ENCODE data around the gene HS6ST1. TPM values are rescaled to one million over a fixed set of nuclear protein-coding genes. Genes with fewer than 3 reads are reported as not detected.

Gene HS6ST1
- total and polyA plus RNA-seq, 3 donors from 2014 or later = 58.7 to 203 (median 143) TPM

DNA sequence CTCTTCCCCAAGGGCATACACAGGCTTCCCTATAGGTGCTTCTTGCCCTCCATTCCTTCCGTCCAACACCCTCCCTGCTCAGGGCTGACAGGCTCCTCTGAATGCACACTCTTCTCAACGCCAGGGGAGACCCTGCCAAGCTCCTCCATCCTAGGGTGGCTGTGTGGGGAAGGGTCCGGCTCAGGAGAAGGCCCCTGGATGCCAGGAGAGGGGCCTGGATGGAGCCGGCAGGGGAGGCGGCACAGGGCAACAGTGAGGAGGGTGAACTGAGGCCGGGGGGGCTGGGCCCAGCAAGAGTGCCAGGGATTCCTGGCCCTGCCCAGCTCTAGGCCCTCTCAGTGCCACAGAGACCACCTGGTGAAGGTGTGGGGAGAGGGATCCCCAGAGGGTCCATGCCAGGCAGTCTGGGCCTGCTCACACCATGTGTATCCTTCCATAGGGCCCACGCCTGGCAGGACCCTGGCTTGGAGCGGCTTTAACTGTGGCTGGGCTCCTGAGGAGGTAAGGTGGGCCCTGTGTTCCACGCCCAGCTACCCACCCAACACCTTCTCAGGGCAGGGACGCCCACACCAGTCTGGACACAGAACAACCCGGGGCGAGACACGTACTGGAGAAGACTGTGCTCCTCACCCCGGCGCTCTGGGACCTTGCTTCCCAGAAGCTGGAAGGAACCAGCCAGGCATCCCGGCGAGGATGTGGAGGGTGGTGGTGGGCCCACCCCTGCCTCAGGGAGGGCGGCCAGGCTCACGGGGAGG, 26.6 kb downstream of the HS6ST1 start:
- 68 to 84% methylated on average over 7 to 19 of the region's 19 CpGs for WGBS, 2 donors
- no peak for DNase-seq
- TF ChIP-seq, protein P1, sequence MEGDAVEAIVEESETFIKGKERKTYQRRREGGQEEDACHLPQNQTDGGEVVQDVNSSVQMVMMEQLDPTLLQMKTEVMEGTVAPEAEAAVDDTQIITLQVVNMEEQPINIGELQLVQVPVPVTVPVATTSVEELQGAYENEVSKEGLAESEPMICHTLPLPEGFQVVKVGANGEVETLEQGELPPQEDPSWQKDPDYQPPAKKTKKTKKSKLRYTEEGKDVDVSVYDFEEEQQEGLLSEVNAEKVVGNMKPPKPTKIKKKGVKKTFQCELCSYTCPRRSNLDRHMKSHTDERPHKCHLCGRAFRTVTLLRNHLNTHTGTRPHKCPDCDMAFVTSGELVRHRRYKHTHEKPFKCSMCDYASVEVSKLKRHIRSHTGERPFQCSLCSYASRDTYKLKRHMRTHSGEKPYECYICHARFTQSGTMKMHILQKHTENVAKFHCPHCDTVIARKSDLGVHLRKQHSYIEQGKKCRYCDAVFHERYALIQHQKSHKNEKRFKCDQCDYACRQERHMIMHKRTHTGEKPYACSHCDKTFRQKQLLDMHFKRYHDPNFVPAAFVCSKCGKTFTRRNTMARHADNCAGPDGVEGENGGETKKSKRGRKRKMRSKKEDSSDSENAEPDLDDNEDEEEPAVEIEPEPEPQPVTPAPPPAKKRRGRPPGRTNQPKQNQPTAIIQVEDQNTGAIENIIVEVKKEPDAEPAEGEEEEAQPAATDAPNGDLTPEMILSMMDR (IDR thresholded peaks at IDR 0.05) = no peak
- no peak for TF ChIP-seq POLR2A (IDR thresholded peaks at IDR 0.05)
- no peak overlapping the region for H3K4me3 ChIP-seq
- intact Hi-C loops (cut with DNase I; ENCODE audit: low total_unique reads) = no loop called here
- no peaks in the 10 kb centered on the region for H3K9me3 ChIP-seq
- H3K27ac ChIP-seq = no peak overlapping the region
- H3K36me3 ChIP-seq (ENCODE audit: low read depth, missing control alignments) = no peaks in the 10 kb centered on the region
- no peaks in the 10 kb centered on the region for H3K27me3 ChIP-seq
- H3K4me1 ChIP-seq = peaks cover 29% of the 10 kb centered on the region

DNA sequence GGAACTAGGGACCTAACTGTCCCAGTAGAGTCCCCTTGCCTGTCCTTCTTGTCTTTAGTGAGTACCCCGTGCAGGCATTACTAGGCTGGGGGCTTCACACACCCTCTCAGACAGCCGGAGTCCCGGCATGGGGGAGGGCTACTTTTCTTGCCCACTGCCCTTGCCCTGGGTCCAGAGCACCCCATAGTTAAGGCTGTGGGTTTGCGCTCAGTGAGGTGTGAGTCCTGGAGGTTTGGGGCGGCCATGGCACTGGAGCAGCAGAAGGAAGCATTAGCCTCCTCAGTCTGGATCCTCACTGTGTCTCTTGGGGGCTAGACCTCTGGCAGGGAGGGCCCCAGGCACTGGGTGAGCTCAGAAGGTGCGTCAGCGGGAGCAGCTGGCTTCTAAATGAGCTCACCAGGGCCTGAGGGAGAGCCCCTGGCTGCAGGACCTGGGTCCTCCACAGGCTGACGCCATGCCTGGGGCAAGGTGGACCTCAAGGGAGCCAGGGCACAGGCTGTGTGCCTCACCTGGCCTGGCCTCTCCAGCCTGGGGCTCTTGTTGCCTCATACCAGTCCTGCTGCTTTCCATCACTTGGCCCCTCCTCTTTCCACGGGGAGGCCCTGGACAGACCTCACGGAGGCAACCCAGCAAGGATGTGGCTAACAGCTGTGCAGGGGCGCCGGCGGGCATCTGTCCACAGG, 27.4 kb downstream of the HS6ST1 start:
- H3K4me1 ChIP-seq = peaks cover 36% of the 10 kb centered on the region
- no peak overlapping the region for H3K4me3 ChIP-seq
- H3K9me3 ChIP-seq = no peaks in the 10 kb centered on the region
- H3K27ac ChIP-seq = no peak overlapping the region
- no peaks in the 10 kb centered on the region for H3K36me3 ChIP-seq (ENCODE audit: low read depth, missing control alignments)
- intact Hi-C loops (cut with DNase I; ENCODE audit: low total_unique reads) = no loop called here
- 83 to 86% methylated on average over 10 to 13 of the region's 13 CpGs for WGBS, 2 donors
- TF ChIP-seq, protein P1 (IDR thresholded peaks at IDR 0.05) = no peak
- TF ChIP-seq POLR2A (IDR thresholded peaks at IDR 0.05) = no peak
- no peaks in the 10 kb centered on the region for H3K27me3 ChIP-seq
- DNase-seq = no peak

DNA sequence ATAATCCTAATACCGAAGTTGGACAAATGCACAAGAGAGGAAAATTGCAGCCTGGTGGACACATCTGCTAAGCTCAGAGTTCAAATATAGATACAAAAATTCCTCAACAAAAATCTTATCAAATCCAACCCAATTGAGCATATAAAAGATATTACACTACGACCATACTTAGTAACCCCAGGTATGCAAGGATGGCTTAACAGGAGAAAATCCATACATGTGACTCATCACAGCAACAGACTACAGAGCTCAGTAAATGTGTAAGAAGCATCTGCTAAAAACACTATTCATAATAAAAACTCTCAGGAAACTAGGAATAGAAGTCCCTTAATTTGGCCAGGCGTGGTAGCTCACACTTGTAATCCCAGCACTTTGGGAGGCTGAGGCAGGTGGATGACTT, 28.3 kb downstream of the HS6ST1 start:
- intact Hi-C loops (cut with DNase I; ENCODE audit: low total_unique reads) = no loop called here
- H3K4me1 ChIP-seq = peaks cover 41% of the 10 kb centered on the region
- whole genome bisulfite sequencing, 2 donors = 81 to 90% methylated on average over 3 of the region's 3 CpGs

DNA sequence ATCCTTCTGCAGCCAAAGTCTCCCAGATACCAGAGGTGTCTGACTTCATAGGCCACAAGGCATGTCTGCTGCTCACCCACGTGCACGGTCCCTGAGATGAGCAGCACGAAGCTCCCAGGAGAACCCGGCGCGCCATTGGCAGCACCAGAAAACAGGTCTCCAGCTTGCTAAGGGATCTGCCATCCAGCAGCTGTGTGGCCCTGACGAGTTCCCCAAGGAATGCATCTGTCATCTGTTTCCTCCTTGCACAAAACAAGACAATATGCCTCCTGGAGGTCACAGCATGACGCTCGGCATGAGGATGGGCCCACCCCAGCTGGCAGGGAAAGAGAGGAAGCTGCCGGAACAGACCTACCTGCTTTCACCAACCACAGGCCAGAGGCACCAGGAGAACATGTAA, 29.2 kb downstream of the HS6ST1 start:
- no peaks in the 10 kb centered on the region for H3K27me3 ChIP-seq
- intact Hi-C loops (cut with DNase I; ENCODE audit: low total_unique reads) = no loop called here
- TF ChIP-seq, protein P1 (IDR thresholded peaks at IDR 0.05) = no peak
- no peak for TF ChIP-seq POLR2A (IDR thresholded peaks at IDR 0.05)
- no peak overlapping the region for H3K4me3 ChIP-seq
- no peaks in the 10 kb centered on the region for H3K36me3 ChIP-seq (ENCODE audit: low read depth, missing control alignments)
- H3K27ac ChIP-seq = no peak overlapping the region
- H3K9me3 ChIP-seq = no peaks in the 10 kb centered on the region
- 55 to 58% methylated on average over 4 to 10 of the region's 10 CpGs for WGBS, 2 donors
- no peak for DNase-seq
- peaks cover 41% of the 10 kb centered on the region for H3K4me1 ChIP-seq

More for the DNA sequence above, 28.3 kb downstream of the HS6ST1 start:
- H3K4me3 ChIP-seq = no peak overlapping the region
- no peak for DNase-seq
- TF ChIP-seq POLR2A (IDR thresholded peaks at IDR 0.05) = no peak
- TF ChIP-seq, protein P1 (IDR thresholded peaks at IDR 0.05) = no peak
- H3K27me3 ChIP-seq = no peaks in the 10 kb centered on the region
- no peak overlapping the region for H3K27ac ChIP-seq
- no peaks in the 10 kb centered on the region for H3K36me3 ChIP-seq (ENCODE audit: low read depth, missing control alignments)
- no peaks in the 10 kb centered on the region for H3K9me3 ChIP-seq

All from testis (tissue), 3 donors.